Peyer's patch (tissue), 4 donors: ENCODE data around the gene ACKR2.

ENCODE experiments used
- CTCF ChIP-seq, 6 experiments: fragments of 450-650 bp in 4 of 6; fragments of 200-600 bp in 2 of 6; sonication (generic) in 1 of 6; IDR thresholded peaks; one replicate each; pipeline ENCODE4 v1.5.1; 2017 to 2019; ENCODE audit warnings: antibody characterized with exemption in 6 of 6, mild to moderate bottlenecking in 3 of 6, moderate library complexity in 1 of 6
- POLR2A ChIP-seq, 2 donors: fragments of 450-650 bp; IDR thresholded peaks; one replicate each; pipeline ENCODE4 v1.5.1; 2017; ENCODE audit warnings: antibody characterized with exemption in 2 of 2, mild to moderate bottlenecking in 2 of 2, moderate library complexity in 2 of 2

GRCh38 chr3:42836150-42837123 is 27.2 kb downstream of the ACKR2 start:
- no peak for TF ChIP-seq CTCF (IDR thresholded peaks at IDR 0.05)
- no peak for TF ChIP-seq POLR2A (IDR thresholded peaks at IDR 0.05)
